GM12878 (cell line): ENCODE results near the gene PRDM16. TPM values are rescaled to one million over a fixed set of nuclear protein-coding genes. Genes with fewer than 3 reads are reported as not detected.

Source experiments
- ATAC-seq: fragments of 200-7000 bp; cut with Tn5 transposase; 3 replicates; pipeline ENCODE4 v1.9.1; 2020; ENCODE audit warnings: mild to moderate bottlenecking, moderate library complexity
- BruUV-seq: library from RNA; stranded (reverse); fragments of 400-500 nt; replicated peaks from 2 replicates; lab custom pipeline; 2021; lab: Mats Ljungman, UMichigan
- CTCF ChIA-PET: fragments of 300-600 bp; sonication (Branson Sonifier 250); formaldehyde crosslinking; extraction: SDS; loops from one replicate; lab custom pipeline; 2021; ENCODE audit warnings: inconsistent platforms; lab: Yijun Ruan, JAX
- POLR2A ChIA-PET: fragments of 350-600 bp; formaldehyde crosslinking; extraction: SDS; loops from one replicate; lab custom pipeline; 2021; ENCODE audit warnings: inconsistent platforms; lab: Charles Lee
- RAD21 ChIA-PET: fragments of 300-600 bp; sonication (Branson Sonifier 250); formaldehyde crosslinking; loops from one replicate; lab custom pipeline; 2023; ENCODE audit warnings: antibody characterized with exemption; ENCODE audit not compliant: unreplicated experiment; lab: Charles Lee
- SMC1A ChIA-PET: fragments of 300-600 bp; sonication (Branson Sonifier 250); formaldehyde crosslinking; loops from one replicate; lab custom pipeline; 2023; ENCODE audit not compliant: unreplicated experiment, uncharacterized antibody; lab: Charles Lee
- DNase-seq: peaks from one replicate; pipeline ENCODE4 v3.0.0-alpha.2; 2011; ENCODE audit warnings: low read depth, low spot score
- FAIRE-seq: peaks from 3 replicates; lab custom pipeline; 2011; peaks lifted over from hg19 to GRCh38; lab: Jason Lieb, UNC
- H2AFZ ChIP-seq: 2 replicates; pipeline ENCODE4 v1.6.0; 2011; ENCODE audit warnings: low read depth, low read length, control low read depth; ENCODE audit not compliant: control insufficient read depth
- H3K27ac ChIP-seq: 2 replicates; pipeline ENCODE4 v1.5.1; 2011; ENCODE audit warnings: control low read depth; ENCODE audit not compliant: control insufficient read depth, insufficient read depth
- H3K27me3 ChIP-seq, 2 experiments: replicated peaks in 1 of 2; 2 replicates each; pipeline versions ENCODE4 v1.6.0 to v1.6.1; 2011; ENCODE audit warnings: low read length in 1 of 2; ENCODE audit not compliant: control insufficient read depth in 2 of 2, insufficient read depth in 2 of 2
- H3K36me3 ChIP-seq, 2 experiments: 2 replicates each; pipeline ENCODE4 v1.5.1; 2011; ENCODE audit warnings: low read length in 1 of 2; ENCODE audit not compliant: control insufficient read depth in 2 of 2, insufficient read depth in 2 of 2
- H3K4me1 ChIP-seq: 2 replicates; pipeline ENCODE4 v1.6.1; 2011; ENCODE audit warnings: mild to moderate bottlenecking, low read length, moderate library complexity, mixed read lengths; ENCODE audit not compliant: control insufficient read depth, insufficient read depth
- H3K4me2 ChIP-seq: 2 replicates; pipeline ENCODE4 v1.6.0; 2011; ENCODE audit warnings: control low read depth; ENCODE audit not compliant: control insufficient read depth, insufficient read depth
- H3K4me3 ChIP-seq: fragments of 200-600 bp; sonication (generic); 2 replicates; pipeline ENCODE4 v1.5.1; 2016
- H3K79me2 ChIP-seq: 2 replicates; pipeline ENCODE4 v1.6.0; 2011; ENCODE audit warnings: low read length; ENCODE audit not compliant: control insufficient read depth, insufficient read depth
- H3K9ac ChIP-seq: 2 replicates; pipeline ENCODE4 v1.8.0; 2011; ENCODE audit warnings: low read length, control low read depth, mixed read lengths; ENCODE audit not compliant: control insufficient read depth, insufficient read depth
- H3K9me3 ChIP-seq: replicated peaks from 3 replicates; pipeline ENCODE4 v1.5.1; 2011; ENCODE audit warnings: mild to moderate bottlenecking, low read length; ENCODE audit not compliant: control insufficient read depth, insufficient read depth
- H4K20me1 ChIP-seq: 2 replicates; pipeline ENCODE4 v1.6.0; 2011; ENCODE audit not compliant: control insufficient read depth, insufficient read depth
- CREB1 ChIP-seq: IDR thresholded peaks from 2 replicates; pipeline ENCODE4 v1.6.1; 2012; ENCODE audit warnings: low read depth, mild to moderate bottlenecking, inconsistent platforms
- LARP7 ChIP-seq: fragments of 450-650 bp; IDR thresholded peaks from 2 replicates; pipeline ENCODE4 v1.6.1; 2017; ENCODE audit warnings: mild to moderate bottlenecking
- PML ChIP-seq: IDR thresholded peaks from 2 replicates; pipeline ENCODE4 v1.6.1; 2012; ENCODE audit warnings: low read length, inconsistent platforms
- POLR2AphosphoS2 ChIP-seq: IDR thresholded peaks from 2 replicates; pipeline ENCODE4 v1.6.1; 2011; ENCODE audit warnings: low read depth, mild to moderate bottlenecking, low read length, improper control_type of control experiment, moderate library complexity
- RAD21 ChIP-seq: IDR thresholded peaks from 2 replicates; pipeline ENCODE4 v1.6.1; 2011; ENCODE audit warnings: mild to moderate bottlenecking, low read depth, low read length, moderate library complexity; ENCODE audit not compliant: insufficient read depth
- RCOR1 ChIP-seq: conservative IDR thresholded peaks from 2 replicates; pipeline ENCODE4 v1.6.1; 2012; ENCODE audit warnings: low read depth, low read length, improper control_type of control experiment
- WGBS: methylation state at CpG from one replicate; pipeline ENCODE4 v1.1.6; 2016; ENCODE audit warnings: low lambda C conversion rate; ENCODE audit not compliant: insufficient replicate concordance, insufficient coverage; ENCODE audit errors: missing lambda C conversion rate; 5-methylcytosine and 5-hydroxymethylcytosine counted together
- in situ Hi-C: fragments of 300-500 bp; cut with MboI; formaldehyde crosslinking; loops from 9 replicates; pipeline ENCODE4 v1.14.3; 2018; ENCODE audit warnings: mixed read lengths
- intact Hi-C: fragments of 100-400 bp; cut with micrococcal nuclease; formaldehyde crosslinking; loops from one replicate; pipeline ENCODE4 v1.14.2; 2022; ENCODE audit not compliant: unreplicated experiment
- polyA plus RNA-seq, 11 experiments: library from polyadenylated mRNA; depleted of rRNA in 4 of 11; unstranded in 6 of 11; stranded (reverse) in 5 of 11; fragments of >200 nt; fragmentation: Nextera tagmentation in 4 of 11; fragmentation: Illumina TruSeq in 1 of 11; extraction: Ambion mirVana in 4 of 11; extraction: Trizol in 1 of 11; gene quantifications; 1 replicate in 1 of 11; 2 replicates in 10 of 11; pipeline versions ENCODE4 v1.2.1 to v1.2.3, GENCODE V29; 2011 to 2016; ENCODE audit warnings: inconsistent platforms in 2 of 11, missing spikeins in 2 of 11, low read depth in 1 of 11
- total RNA-seq, 4 experiments: library from RNA; depleted of rRNA in 3 of 4; stranded (reverse); fragments of >200 nt in 3 of 4; fragmentation: Illumina TruSeq in 1 of 4; extraction: Trizol in 1 of 4; gene quantifications; 2 replicates each; pipeline versions ENCODE4 v1.2.1 to v1.2.3, GENCODE V29; 2013 to 2021

Gene PRDM16
- total and polyA plus RNA-seq, 10 of the 15 experiments (the other 5 are each of a cell fraction or from before 2014, with no cell fraction given) = 0.03 TPM; not detected in 9

DNA sequence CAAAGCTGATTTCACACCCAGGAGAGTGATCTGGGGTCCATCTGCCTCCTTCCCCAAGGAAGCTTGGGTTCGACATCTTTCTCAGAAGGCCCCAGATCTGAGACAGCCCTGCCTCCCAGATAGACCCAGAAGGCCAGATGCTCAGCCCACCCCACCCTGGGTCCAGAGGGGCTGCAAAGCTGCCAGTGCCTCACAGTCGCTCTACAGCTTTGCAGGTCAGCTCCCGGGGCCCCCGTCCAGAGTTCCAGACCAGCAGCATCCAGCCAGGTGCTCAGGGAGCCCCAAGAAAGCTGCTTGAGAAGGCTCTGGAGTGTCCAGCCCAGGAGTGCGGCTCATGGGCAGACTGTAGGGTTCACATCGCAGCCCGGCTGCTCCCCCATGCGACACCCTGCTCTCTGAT is 242.7 kb downstream of the PRDM16 start:
- TF ChIP-seq PML (no peak), RAD21 (no peak)
- TF ChIP-seq, all 136 proteins: peak for 0
- Histone ChIP-seq H3K4me1 (peaks cover 8% of the 10 kb centered on the region), H3K27me3 (no peaks in the 10 kb centered on the region), H4K20me1 (no peaks in the 10 kb centered on the region), H3K27ac (no peak overlapping the region), H2AFZ (no peak overlapping the region), H3K9ac (no peak overlapping the region), H3K4me2 (no peak overlapping the region), H3K79me2 (no peaks in the 10 kb centered on the region), H3K36me3 (no peaks in the 10 kb centered on the region), H3K4me3 (no peak overlapping the region), H3K9me3 (no peaks in the 10 kb centered on the region)
- no peak for FAIRE-seq
- SMC1A ChIA-PET = no interaction called here
- in situ Hi-C loops (no loop called here), intact Hi-C loops (no loop called here)
- RAD21 ChIA-PET = no interaction called here
- POLR2A ChIA-PET = no interaction called here
- no TSS peak for BruUV-seq
- CTCF ChIA-PET = no interaction called here
- no peak for ATAC-seq
- no peak for DNase-seq
- WGBS = 71% methylated on average over 8 of the region's 8 CpGs

DNA sequence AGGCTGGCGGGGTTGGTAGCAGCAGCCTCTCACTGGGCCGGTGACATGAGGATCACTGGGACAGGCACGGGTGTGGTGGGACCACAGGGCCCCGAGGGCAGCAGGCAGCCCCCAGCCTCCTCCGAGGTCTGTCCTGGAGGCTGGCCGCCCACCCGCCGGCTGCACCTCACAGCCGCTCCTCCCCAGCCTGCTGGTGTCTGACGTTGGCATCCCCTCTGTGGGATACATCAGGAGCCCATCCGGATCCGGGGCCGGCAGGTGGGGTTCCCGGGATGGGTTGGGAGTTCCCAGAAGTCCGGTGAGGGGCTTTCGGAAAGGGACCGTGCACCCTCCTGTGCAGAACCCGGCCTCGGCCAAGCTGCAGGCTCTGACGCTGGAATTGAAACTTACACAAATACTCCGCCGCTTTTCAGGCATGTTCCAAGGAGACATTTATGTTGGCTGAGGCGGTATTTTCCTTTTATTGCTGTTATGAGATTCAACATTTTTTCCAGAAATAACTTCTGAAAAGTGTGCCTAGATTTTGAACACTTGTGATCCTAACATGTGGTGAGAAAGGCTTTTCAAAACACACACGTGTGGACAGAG is 243.4 kb downstream of the PRDM16 start:
- H3K79me2 ChIP-seq = no peaks in the 10 kb centered on the region
- ChIA-PET RAD21 (no interaction called here), SMC1A (no interaction called here), CTCF (no interaction called here), POLR2A (no interaction called here)
- in situ Hi-C loops (no loop called here), intact Hi-C loops (no loop called here)
- WGBS = 54% methylated on average over 24 of the region's 24 CpGs
- H4K20me1 ChIP-seq = no peaks in the 10 kb centered on the region
- H2AFZ ChIP-seq = no peak overlapping the region
- H3K9me3 ChIP-seq = no peaks in the 10 kb centered on the region
- BruUV-seq = no TSS peak
- H3K36me3 ChIP-seq = no peaks in the 10 kb centered on the region
- H3K4me2 ChIP-seq = no peak overlapping the region
- FAIRE-seq = no peak
- no peak overlapping the region for H3K4me3 ChIP-seq
- H3K4me1 ChIP-seq = peaks cover 4% of the 10 kb centered on the region
- no peak overlapping the region for H3K9ac ChIP-seq
- ATAC-seq = no peak
- H3K27me3 ChIP-seq = no peaks in the 10 kb centered on the region
- H3K27ac ChIP-seq = no peak overlapping the region
- TF ChIP-seq LARP7 = no peak
- TF ChIP-seq POLR2AphosphoS2 = no peak
- TF ChIP-seq RCOR1 = no peak
- no peak for TF ChIP-seq CREB1
- no peak for DNase-seq
